Stimulated activated CD4-positive, alpha-beta T cell treated with anti-CD3 and anti-CD28 coated beads, Interleukin-2, amount 100 ng/mL, for 24 hours (primary cell): ENCODE measurements around the gene LONRF2.
"Not testable (repeated sequence)": the region's sequence is repeated elsewhere in the genome, so short reads cannot be mapped to it uniquely, and the experiment has no call there.

Experiments
- DNase-seq, 2 donors: peaks; one replicate each; pipeline ENCODE4 v3.0.0-alpha.2; 2020

Gene LONRF2

GRCh38 chr2:100321866-100322820 is at the start of gene LONRF2:
LONRF2 (minus strand) TSS chr2:100322501; CDS start chr2:100322093, 408 bp downstream.
- peak in 1 of 2 donors; percentile 25 for DNase-seq

- DNase-seq, result no peak
Observed at GRCh38 chr2:100367163-100367562, 44.9 kb upstream of the LONRF2 start.

- DNase-seq, result no peak
Observed at GRCh38 chr2:100365434-100365833, 43.1 kb upstream of the LONRF2 start.

GRCh38 chr2:100362269-100362668 is 40.0 kb upstream of the LONRF2 start:
- not testable (repeated sequence) for DNase-seq

GRCh38 chr2:100359576-100359975 is 37.3 kb upstream of the LONRF2 start:
- no peak for DNase-seq

GRCh38 chr2:100358554-100358953 is 36.3 kb upstream of the LONRF2 start:
- no peak for DNase-seq

- DNase-seq, result no peak
Observed at GRCh38 chr2:100352521-100352920, 30.2 kb upstream of the LONRF2 start.

- no peak for DNase-seq
Observed at GRCh38 chr2:100350661-100351185, 28.4 kb upstream of the LONRF2 start.

- not testable (repeated sequence) for DNase-seq
Observed at GRCh38 chr2:100345144-100345543, 22.8 kb upstream of the LONRF2 start.

- DNase-seq, result no peak
Observed at GRCh38 chr2:100344433-100344832, 22.1 kb upstream of the LONRF2 start.

GRCh38 chr2:100342466-100342865 is 20.2 kb upstream of the LONRF2 start:
- not testable (repeated sequence) for DNase-seq

GRCh38 chr2:100339823-100340222 is 17.5 kb upstream of the LONRF2 start:
- no peak for DNase-seq

GRCh38 chr2:100334929-100335328 is 12.6 kb upstream of the LONRF2 start:
- DNase-seq, result no peak

- no peak for DNase-seq
Observed at GRCh38 chr2:100327742-100328141, 5.4 kb upstream of the LONRF2 start.

GRCh38 chr2:100321179-100321865 is 979 bp downstream of the LONRF2 start:
- DNase-seq, result peak in 1 of 2 donors; percentile 27

- no peak for DNase-seq
Observed at GRCh38 chr2:100320547-100321178, 1.6 kb downstream of the LONRF2 start.

GRCh38 chr2:100317634-100318033 is 4.7 kb downstream of the LONRF2 start:
- no peak for DNase-seq

GRCh38 chr2:100309973-100310719 is 12.2 kb downstream of the LONRF2 start:
- no peak for DNase-seq

- DNase-seq, result no peak
Observed at GRCh38 chr2:100309311-100309710, 13.0 kb downstream of the LONRF2 start.

GRCh38 chr2:100303744-100304143 is 18.6 kb downstream of the LONRF2 start:
- DNase-seq, result no peak

GRCh38 chr2:100302585-100302892 is 19.8 kb downstream of the LONRF2 start:
- no peak for DNase-seq

- DNase-seq, result no peak
Observed at GRCh38 chr2:100301881-100302584, 20.3 kb downstream of the LONRF2 start.
